HG03066 (cell line): ENCODE data around the gene CEMIP.

Experiments
- ATAC-seq: cut with Tn5 transposase; IDR thresholded peaks from one replicate; pipeline ENCODE4 v1.9.1; 2021; ENCODE audit warnings: low read depth; ENCODE audit not compliant: unreplicated experiment

CEMIP gene

GRCh38 chr15:80997692-80998091, 218.5 kb downstream of the CEMIP start:
- ATAC-seq, result no peak

GRCh38 chr15:80998251-80998650, 219.1 kb downstream of the CEMIP start:
- no peak for ATAC-seq

GRCh38 chr15:80999623-81000036, 220.5 kb downstream of the CEMIP start:
- no peak for ATAC-seq

- no peak for ATAC-seq
Observed at GRCh38 chr15:81000144-81000623, 221.0 kb downstream of the CEMIP start.

- ATAC-seq, result peak; percentile 52
Observed at GRCh38 chr15:81000624-81001151, 221.5 kb downstream of the CEMIP start, which contains the start of gene TLNRD1. Gene TLNRD1, plus strand, starts transcription at chr15:81000923. Its CDS starts 1,349 bp downstream, at chr15:81002272.
